ENCODE measurements around the gene RHBG.
"Not testable (repeated sequence)": the region's sequence is repeated elsewhere in the genome, so short reads cannot be mapped to it uniquely, and the experiment has no call there.

The RHBG gene

DNA sequence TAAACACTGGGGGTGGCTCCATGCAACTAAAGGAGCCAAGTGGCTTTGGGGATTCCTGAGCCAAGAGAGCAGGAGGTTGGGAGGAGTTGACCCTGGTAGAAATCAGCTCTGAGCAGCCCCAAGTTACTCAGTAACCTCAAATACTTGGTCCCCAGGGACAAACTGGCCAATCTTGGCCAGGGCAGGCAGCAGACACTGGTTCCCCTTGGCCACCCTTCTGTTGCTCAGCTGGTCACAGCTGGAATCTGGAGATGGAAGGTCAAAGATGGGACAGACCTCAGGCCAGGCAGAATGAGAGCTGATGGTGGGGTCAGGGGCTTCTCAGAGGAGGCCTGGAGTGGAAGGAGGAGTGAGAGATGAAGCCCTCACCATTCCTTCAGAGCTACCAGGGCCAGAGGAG, 3.3 kb upstream of the RHBG start:
- DNase-seq = no peak

DNA sequence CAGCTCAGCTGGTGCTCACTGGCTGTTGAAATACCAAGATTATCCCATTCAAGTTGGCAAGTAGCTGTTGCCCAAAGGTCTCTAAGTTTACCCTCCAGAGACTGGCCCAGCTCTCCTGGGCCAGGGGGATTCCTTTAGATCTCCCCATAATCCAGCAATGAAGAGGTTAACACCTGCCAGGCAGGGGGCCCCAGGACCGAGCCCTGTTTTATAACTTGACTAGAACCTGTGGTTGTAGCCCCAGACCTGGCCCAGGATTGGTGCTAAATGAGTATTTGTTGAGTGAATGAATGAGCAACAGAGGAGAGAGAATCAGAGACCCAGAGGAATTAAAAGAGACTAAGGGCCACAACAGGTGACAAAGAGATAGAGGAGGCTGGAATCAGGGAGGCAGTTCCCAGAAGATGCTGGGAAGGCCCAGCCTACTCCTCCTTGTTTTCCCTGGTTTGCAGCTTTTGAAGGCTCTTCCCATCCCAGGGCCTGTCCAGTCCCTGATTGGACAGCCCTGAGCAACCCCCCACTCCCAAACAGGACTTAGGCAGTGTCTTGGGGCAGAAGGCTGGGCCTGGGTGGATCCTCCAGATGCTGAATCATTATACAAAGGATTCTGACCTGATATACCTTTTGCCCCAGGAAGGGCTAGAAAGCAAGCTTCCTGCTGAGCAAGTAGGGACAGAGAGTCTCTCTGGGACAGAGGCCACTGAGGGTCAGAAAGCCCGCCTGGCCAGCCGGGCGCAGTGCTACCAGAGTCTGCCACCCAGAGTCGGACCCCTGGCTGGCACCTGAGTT, 2.4 kb upstream of the RHBG start:
- no peak for DNase-seq

DNA sequence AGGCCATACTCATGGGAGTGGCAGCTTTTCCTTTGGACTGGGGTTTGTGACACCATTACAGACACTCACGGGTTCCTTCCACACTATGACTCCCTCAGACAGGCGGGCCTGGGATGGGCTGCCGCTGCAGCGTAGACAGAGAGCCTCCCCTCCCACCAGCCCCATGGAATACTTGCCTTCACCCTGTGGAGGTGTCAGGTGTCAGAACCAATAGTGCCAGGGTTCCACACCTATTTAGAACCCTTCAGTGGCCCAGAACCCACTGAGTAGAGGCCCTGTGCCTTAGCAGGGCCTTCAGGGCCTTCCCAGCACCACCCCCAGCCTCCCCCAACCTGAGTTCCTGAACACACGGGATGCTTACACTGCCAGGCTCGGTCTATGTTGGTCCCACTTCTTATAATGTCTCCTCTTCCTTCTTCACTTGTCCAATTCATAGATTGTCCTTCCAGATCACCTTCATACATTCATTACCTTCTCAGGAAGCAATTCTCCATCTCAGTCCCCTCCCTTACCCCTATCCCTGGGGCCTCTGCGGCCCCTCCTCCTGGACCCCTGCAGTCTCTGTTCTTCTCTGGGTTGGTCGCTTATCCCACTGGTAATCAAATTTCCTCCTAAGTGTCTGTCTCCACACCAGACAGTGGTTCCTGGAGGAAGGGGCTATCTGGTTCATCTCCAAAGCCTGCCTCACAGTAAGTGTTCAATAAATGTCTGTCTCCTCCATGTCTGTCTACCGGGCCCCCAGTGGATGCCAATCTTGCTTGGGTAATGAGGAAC, 1.4 kb upstream of the RHBG start:
- DNase-seq = no peak

DNA sequence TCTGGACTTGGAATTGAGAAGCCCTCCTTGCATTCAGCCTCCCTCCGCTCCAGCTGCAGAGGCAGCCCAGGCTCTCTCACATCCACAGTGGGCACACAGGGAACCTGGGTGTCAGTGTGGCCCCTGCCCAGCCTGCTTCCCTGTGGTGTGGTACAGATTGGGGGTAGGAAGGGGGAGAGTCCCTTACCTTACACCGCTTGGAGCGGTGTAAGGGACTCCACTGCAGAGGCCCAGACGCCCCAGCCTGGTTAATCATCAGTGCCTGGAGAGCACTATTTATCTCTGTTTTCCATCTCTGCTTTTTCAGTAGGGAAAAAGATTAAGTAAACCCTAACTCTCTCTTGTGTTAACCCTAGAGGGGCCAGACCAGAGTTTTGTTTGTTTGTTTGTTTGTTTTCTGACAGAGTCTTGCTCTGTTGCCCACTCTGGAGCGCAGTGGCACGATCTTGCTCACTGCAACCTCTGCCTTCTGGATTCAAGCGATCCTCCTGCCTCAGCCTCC, 803 bp upstream of the RHBG start:
- DNase-seq = no peak

DNA sequence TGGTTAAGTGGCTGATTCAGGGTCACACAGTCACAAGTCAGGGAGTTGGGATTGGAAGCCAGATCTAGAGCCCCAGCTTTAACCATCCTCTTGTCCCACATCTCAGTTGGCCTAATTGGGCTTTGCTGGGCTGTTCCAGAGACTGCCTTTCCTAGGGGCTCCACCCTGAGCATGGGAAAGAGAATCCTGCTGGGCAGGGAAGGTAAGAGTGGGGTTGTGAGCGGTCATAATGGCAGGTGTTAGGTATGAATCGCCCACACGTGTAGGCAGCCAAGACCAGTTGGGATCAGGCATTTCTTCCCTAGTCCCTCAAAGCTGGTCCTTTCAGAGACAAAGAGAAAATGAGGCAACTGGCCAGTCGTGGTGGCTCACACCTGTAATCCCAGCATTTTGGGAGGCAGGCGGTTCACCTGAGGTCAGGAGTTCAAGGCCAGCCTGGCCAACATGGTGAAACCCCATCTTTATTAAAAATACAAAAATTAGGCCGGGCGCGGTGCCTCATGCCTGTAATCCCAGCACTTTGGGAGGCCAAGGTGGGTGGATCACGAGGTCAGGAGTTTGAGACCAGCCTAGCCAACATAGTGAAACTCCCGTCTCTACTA, 775 bp downstream of the RHBG start:
- not testable (repeated sequence) for DNase-seq

DNA sequence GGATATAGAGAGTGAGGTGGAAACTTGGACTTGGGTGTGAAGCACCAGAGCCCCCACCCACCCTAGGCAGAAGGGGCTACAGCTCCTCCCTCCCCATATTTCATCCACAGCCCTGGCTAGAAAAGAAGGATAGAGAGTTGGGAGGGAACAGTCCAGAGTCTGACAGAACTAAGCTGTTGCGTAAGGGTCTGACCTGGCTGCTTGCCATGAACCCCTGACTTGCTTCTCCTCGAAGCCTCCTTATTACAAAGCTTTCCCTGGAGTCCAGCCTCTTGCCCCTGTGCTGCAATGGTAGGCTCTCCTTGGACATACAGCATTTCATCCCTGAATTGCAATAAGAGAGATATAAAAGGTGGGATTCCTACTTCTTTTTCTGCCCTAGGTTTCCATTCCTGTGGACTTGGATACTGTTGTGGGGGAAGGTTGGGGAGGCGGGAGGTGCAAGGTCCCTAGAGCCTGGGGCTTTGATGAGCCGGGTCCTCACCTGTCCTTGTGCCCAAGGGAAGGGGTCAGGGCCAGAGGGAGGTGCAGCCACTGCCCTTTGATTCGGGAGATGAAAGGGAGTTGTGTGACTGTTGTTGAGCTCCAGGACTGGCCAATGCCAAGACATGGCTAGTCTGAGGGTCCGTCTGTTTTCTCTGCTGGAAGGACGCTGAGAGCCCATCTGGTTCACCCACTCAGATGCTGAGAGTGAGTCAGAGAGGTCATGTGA, 2.7 kb downstream of the RHBG start:
- peak; percentile 91 to 94 for DNase-seq

DNA sequence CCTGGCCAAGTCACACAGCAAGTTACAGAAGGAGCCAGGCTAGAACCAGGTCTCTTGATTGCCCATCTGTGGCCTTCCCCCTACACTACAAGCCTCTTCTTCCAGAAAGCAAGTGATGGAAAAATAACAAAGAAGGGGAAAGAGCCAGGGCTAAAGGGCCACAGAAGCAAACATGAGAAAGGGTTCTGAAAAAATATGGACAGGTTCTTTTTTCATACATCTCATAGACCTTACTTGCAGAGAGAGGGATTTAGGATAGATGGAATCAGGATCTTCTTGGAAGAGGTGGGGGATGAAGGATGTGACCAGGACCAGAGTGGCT, 3.2 kb downstream of the RHBG start:
- no peak for DNase-seq

DNA sequence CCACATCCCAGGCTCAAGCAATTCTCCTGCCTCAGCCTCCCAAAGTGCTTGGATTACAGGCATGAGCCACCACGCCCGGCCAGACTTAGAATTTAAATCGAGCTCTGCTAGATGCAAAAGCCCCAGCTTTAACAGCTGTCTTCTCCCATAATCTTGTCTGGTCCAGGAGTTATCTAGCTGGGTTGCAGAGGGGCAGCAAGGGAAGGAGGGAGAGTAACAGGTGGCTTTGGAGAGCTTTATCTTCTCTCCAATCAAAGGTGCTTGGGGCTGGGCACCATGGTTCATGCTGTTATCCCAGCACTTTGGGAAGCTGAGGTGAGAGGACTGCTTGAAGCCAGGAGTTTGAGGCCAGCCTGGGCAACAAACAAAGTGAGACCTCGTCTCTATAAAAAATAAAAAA, 3.9 kb downstream of the RHBG start:
- DNase-seq = no peak

DNA sequence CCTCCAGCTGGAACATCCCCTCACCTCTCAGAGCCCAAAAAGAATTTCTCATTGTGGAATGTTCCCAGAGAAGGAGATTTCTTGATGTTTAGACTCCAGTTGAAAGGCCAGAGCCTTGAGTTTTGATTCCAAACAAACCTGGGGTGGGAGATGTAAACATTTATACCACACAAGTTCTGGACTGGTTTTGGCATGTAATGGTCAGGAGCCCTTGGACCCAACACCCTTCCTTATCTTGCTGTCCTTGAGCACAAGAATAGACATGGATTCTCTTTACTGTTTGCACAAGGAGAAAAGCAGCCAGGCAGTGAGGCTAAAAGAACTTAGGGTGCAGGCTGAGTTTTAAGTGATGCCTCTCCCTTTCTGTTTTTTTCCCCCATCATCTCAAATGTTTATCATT, 4.5 kb downstream of the RHBG start:
- no peak for DNase-seq

DNA sequence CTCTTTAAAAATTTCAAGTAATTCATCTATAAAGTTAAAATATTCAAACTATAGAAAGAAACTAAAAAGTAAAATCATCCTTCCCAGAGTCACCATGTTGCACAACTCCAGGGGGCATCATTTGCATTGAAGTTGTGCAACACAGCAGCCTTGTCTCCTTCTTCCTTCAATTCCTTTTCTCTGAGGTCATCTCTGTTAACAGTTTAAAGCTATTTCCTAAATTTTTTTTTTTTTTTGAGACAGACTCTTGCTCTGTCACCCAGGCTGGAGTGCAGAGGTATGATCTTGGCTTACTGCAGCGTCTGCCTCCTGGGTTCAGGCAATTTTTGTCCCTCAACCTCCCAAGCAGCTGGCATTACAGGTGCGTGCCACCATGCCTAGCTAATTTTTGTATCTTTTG, 7.1 kb downstream of the RHBG start:
- DNase-seq = peak; percentile 75 to 84

DNA sequence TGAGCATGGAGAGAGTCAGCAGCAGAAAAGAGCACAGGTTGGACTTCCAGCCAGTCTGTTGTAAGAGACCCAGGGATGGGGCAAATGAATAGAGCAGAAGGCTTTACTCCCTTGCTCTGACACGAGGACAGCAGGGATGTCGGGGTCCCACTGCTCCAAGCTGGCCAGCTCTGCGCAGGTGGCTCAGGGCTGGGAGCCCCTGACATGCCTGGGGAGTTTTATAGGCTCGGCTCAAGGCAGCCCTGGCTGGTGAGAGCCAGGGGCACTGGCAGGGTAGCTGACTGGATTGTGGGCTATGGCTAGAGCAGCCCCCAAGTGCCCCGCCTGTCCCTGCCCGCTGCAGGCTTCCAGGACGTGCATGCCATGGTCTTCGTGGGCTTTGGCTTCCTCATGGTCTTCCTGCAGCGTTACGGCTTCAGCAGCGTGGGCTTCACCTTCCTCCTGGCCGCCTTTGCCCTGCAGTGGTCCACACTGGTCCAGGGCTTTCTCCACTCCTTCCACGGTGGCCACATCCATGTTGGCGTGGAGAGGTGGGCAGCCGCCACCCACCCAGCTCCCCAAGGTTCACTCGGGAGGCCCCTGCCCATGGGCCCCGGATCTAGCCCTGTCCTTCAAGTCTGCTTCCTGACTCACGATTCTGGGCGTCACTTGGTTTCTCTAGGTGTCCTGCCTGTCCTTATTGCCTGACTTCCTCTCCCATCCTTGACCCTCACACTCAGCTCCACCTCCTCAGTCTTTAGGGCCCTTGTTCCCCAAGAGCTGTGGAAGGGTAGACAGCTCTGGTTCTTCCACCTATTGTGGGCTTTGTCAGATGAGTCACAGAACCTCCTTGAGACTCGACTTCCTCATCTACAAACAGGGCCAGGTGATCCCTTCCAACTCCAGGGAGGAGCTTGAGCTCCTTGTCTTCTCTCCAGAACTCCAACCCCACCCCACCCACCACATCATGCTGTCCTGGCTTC, 8.2 kb downstream of the RHBG start:
- DNase-seq = peak in 1 of 2 donors; percentile 25

DNA sequence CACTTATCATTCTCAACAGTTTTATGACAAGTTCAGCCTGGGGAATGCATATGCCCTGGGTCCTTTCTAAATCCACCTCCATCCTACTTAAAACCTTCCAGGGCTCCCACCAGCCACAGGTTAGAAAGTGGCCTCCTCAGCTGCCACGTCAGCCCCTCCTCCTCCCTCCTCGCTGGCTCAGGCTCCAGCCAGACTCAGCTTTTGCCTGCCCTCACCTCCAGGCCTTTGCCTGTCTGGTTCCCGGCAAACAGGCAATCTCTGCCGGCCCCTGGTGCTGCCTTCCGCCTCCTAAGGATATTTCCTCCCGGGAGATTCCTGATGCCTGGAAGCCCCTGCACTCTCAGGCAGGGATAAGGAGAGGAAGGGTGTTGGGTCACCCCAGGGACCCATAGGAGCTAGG, 9.5 kb downstream of the RHBG start:
- DNase-seq = no peak

DNA sequence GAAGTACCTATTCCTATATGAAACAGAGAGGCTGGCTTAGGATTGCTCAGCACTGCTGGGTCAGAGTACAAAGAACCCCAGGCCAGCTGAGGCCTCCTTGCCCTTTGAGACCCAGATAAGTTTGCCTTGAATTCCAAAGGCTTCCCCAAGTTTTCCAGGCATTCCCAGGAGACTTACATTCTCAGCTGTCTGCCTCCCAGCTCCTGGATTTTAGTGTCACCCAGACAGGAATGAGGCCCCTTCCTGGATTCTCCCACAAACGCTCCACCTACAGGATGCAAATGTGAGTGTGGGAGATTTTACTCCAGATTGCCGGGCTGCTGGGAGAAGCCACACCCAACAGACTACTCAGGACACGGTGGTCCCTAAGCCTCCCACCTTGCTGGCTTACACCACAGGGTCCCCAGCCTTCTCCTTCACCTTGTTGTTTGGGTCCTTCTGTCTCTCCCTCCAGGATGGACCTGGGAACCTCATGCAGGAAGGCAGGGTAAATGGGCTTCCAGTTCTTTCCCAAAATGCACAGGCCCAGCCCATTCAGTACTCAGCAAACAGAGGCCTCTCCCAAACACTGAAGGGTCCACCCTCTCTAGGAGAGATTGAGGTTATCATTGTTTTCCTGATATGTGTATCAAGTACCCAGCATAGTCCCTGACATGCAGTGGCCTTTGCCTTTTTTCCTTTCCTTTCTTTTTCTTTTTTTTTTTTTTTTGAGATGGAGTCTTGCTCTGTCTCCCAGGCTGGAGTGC, 10.6 kb downstream of the RHBG start:
- DNase-seq = no peak

DNA sequence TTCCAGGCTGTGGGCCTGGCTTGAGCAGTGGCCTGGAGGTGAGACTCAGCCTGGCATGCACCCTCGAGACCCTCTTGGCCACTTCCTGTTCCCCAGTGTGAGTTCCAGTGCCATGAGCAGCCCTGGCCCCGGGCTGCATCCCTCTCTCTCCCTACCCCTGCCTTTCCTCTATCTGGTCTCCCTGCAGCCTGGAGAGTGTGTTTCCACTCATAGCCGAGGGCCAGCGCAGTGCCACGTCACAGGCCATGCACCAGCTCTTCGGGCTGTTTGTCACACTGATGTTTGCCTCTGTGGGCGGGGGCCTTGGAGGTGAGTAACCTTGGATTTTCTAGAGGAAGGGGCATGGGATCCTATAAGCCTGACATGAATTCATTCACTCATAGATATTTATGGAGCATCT, 13.6 kb downstream of the RHBG start:
- DNase-seq = no peak

DNA sequence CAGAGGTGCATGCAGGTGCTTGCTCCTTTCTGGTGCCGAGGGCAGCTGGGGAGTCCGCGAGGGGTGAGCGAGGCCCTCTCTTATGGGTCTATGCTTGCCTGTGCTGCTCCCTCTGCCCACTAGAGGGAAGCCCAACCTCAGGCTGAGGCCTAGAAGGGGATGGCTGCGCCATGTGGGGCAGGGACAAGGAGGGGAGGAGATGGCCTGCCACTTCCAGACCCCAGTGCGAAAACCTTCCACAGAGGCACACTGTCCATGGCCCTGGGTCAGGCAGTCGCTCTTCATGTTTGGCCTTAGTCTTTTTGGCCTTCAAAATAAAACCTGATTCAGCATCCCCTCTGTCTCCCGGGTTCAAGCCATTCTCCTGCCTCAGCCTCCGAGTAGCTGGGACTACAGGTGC, 14.0 kb downstream of the RHBG start:
- DNase-seq = peak; percentile 49 to 58

DNA sequence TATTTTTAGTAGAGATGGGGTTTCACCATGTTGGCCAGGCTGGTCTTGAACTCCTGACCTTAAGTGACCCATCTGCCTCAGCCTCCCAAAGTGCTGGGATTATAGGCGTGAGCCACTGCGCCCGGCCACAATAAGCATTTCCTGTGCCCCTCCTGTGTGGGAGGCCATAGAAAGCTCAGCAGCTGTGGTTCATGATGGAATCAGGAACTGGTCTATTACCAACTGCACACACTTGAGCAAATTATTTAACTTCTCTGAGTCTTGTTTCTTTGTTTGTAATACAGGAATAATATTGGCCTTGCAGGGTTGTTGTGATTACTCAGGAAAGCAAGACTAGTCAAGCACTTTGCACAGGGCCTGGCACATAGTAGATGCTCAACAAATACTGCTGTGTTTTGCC, 15.0 kb downstream of the RHBG start:
- peak; percentile 83 to 89 for DNase-seq

DNA sequence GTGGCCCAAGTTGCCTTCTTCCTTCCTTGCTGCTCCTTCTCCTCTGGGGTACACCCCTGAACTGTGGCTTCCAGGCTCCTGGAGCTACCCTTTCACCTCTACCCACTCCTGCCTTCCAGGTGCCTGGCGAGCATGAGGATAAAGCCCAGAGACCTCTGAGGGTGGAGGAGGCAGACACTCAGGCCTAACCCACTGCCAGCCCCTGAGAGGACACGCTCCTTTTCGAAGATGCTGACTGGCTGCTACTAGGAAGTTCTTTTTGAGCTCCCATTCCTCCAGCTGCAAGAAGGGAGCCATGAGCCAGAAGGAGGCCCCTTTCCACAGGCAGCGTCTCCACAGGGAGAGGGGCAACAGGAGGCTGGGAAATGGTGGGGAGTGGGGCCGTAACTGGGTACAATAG, 15.6 kb downstream of the RHBG start:
- DNase-seq = no peak

DNA sequence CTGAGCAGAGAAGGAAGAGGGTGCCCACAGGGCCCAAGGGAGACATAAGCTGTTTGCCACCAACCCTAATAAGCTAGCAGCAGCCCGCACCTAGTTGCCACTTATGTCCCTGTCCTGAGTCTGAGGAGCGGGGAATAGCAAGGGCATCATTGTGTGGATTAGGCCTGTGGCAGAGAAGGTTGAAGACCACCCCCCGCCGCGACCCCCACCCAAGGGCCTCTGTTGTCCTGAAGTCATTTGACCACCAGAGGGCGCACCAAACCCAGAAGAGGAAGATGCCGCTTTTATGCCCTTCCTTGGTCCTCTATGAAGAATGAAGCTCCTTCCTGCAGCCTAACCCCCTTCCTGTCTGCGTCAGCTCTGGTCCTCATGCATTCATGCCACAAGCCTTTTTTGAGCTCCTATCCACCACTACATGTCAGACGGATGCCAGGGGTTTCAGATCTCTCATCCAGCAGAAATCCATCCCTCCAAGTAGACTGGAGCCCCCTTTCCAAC, 16.6 kb downstream of the RHBG start:
- DNase-seq = peak; percentile 48 to 60

DNA sequence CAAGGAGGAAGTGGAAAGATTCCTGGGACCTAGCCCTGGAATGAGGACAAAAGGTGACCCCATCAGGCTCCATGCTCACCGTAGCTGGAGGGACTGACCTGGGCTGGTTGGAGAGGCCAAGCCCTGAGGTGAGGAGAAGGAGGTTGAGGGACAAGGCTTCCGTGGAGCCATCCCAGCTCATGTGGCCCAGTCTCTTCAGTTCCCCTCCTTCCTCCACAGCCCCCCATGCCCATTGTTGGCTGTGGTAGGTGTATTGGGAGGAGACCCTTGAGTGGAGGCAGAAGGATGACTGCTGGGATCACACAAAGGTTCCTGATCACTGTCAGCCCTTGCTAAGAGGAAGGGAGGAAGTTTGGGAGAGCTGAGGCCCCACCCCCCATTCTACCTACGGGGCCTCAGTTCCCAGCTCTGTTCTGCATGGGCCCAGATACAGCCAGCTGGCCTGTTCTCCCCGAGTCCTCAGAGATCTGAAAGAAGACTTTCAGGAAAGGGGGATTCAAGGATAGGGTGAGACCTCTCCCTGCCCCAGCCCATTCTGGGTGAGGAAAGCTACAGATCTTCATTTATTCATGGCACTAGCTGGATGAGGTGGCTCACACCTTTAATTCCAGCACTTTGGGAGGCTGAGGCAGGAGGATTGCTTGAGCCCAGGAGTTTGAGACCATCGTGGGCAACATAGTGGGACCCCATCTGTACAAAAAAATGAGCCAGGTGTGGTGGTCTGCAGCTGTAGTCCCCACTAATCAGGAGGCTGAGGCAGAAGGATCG, 17.3 kb downstream of the RHBG start:
- no peak for DNase-seq
